Naive B cell (primary cell): ENCODE measurements around the gene DNM3. TPM values are rescaled to one million over a fixed set of nuclear protein-coding genes. Genes with fewer than 3 reads are reported as not detected.
"Not testable (repeated sequence)": the region's sequence is repeated elsewhere in the genome, so short reads cannot be mapped to it uniquely, and the experiment has no call there.

ENCODE experiments used
- ATAC-seq, 2 donors: fragments of 150-1000 bp; cut with Tn5 transposase; 2 replicates each; pipeline ENCODE4 v1.10.0; 2021; ENCODE audit warnings: low read depth in 2 of 2, mild to moderate bottlenecking in 2 of 2, moderate library complexity in 2 of 2
- DNase-seq: peaks from one replicate; pipeline ENCODE4 v3.0.0; 2022
- H3K27ac Mint-ChIP-seq, 6 donors: one replicate each; pipeline ENCODE4 v1.8.0; 2020 to 2022; ENCODE audit warnings: mild to moderate bottlenecking in 6 of 6, mixed read lengths in 6 of 6, moderate library complexity in 5 of 6, inconsistent platforms in 2 of 6
- H3K27me3 Mint-ChIP-seq, 3 donors: one replicate each; pipeline ENCODE4 v1.8.0; 2021 to 2022; ENCODE audit warnings: mixed read lengths in 3 of 3, mild to moderate bottlenecking in 1 of 3
- H3K36me3 Mint-ChIP-seq, 2 donors: one replicate each; pipeline ENCODE4 v1.8.0; 2020 to 2022; ENCODE audit warnings: mixed read lengths in 2 of 2, inconsistent platforms in 1 of 2, mild to moderate bottlenecking in 1 of 2
- H3K4me1 Mint-ChIP-seq, 3 donors: one replicate each; pipeline ENCODE4 v1.8.0; 2020 to 2022; ENCODE audit warnings: mixed read lengths in 3 of 3, inconsistent platforms in 1 of 3, mild to moderate bottlenecking in 1 of 3, moderate library complexity in 1 of 3
- H3K4me3 Mint-ChIP-seq, 8 donors: one replicate each; pipeline ENCODE4 v1.8.0; 2020 to 2022; ENCODE audit warnings: mild to moderate bottlenecking in 8 of 8, mixed read lengths in 8 of 8, moderate library complexity in 8 of 8, inconsistent platforms in 2 of 8
- H3K9me3 Mint-ChIP-seq, 7 donors: one replicate each; pipeline ENCODE4 v1.8.0; 2020 to 2022; ENCODE audit warnings: mixed read lengths in 7 of 7, mild to moderate bottlenecking in 5 of 7, inconsistent platforms in 2 of 7, moderate library complexity in 1 of 7
- polyA plus RNA-seq, 6 donors: library from polyadenylated mRNA; unstranded; fragments of 300-500 nt; fragmentation: Illumina TruSeq; gene quantifications; one replicate each; pipeline ENCODE4 v1.2.3, GENCODE V29; 2021; ENCODE audit warnings: low read depth in 6 of 6

DNM3 gene
- polyA plus RNA-seq, 6 donors from 2014 or later = 0.32 to 6.6 (median 0.57) TPM

DNA sequence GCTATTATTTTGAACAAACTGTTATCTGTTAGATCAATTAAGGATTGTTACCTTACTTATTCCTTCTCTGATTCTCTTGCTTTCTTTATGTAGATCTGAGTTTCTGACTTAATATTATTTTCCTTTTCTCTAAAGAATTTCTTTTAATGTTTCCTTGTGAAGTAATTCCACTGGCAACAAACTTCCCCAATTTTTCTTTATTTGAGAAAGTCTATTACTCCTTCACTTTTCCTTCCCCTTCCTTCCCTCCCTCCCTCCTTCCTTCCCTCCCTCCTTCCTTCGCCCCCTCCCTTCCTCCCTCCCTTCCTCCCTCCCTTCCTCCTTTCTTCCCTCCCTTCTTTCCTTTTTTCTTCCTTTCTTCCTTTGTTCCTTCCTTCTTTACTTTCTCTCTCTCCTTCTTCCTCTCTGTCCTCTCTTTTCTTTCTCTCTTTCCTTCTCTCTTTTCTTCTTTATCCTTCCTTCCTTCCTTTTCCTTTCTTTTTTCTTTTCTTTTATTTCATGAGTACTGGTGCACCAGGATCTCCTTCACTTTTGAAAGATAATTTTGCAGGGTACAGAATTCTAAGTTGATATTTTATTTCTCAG lies 177.5 kb downstream of the DNM3 start:
- ATAC-seq (no peak), DNase-seq (no peak)
- H3K27me3 Mint-ChIP-seq = peaks cover 25 to 41% (median 37%) of the 10 kb centered on the region in 3 donors
- H3K4me1 Mint-ChIP-seq = no peaks in the 10 kb centered on the region
- H3K4me3 Mint-ChIP-seq = no peak overlapping the region
- peaks cover 0 to 5% (median 3%) of the 10 kb centered on the region in 7 donors for H3K9me3 Mint-ChIP-seq
- H3K27ac Mint-ChIP-seq = no peak overlapping the region
- H3K36me3 Mint-ChIP-seq = peaks cover 0 to 7% of the 10 kb centered on the region in 2 donors

DNA sequence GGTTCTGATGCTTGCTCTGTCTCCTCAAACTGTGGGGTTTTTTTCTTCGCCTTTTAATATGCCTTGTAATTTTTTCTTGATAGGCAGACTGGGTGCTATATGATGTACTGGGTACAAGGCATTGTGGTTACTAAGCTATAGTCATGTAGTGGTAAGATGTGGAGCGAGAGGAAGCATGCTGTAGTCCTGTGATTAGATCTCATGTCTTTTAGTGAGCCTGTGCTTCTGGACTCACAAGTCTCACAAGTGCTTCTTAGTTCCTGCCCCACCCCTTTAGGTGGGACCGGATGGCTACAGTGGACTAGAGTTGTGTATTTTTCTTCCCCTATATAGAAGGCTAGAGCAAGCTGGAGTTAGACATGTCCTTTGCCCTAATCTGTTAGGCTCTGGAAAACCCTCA lies 178.7 kb downstream of the DNM3 start:
- peaks cover 19 to 45% (median 32%) of the 10 kb centered on the region in 3 donors for H3K27me3 Mint-ChIP-seq

DNA sequence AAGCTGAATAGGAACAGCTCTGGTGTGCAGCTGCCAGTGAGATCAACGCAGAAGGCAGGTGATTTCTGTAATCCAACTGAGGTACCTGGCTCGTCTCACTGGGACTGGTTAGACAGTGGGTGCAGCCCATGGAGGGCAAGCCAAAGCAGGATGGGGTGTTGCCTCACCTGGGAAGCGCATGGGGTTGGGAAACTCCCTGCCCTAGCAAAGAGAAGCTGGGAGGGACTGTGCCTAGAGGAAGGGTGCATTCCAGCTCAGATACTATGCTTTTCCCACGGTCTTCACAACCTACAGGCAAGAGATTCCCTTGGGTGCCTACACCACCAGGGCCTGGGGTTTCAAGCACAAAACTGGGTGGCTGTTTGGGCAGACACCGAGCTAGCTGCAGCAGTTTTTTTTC lies 183.2 kb downstream of the DNM3 start:
- peaks cover 0 to 4% of the 10 kb centered on the region in 2 donors for H3K36me3 Mint-ChIP-seq
- H3K27me3 Mint-ChIP-seq = peaks cover 12 to 36% (median 34%) of the 10 kb centered on the region in 3 donors
- no peak overlapping the region for H3K4me3 Mint-ChIP-seq
- peaks cover 0 to 1% (median 0%) of the 10 kb centered on the region in 7 donors for H3K9me3 Mint-ChIP-seq
- DNase-seq (no peak), ATAC-seq (no peak)
- H3K4me1 Mint-ChIP-seq = no peaks in the 10 kb centered on the region
- H3K27ac Mint-ChIP-seq = no peak overlapping the region

More for the DNA sequence above, 178.7 kb downstream of the DNM3 start:
- H3K9me3 Mint-ChIP-seq = peaks cover 0 to 5% (median 1%) of the 10 kb centered on the region in 7 donors
- DNase-seq = no peak
- ATAC-seq = no peak
- H3K36me3 Mint-ChIP-seq = peaks cover 0 to 7% of the 10 kb centered on the region in 2 donors
- H3K27ac Mint-ChIP-seq = no peak overlapping the region
- H3K4me3 Mint-ChIP-seq = no peak overlapping the region
- H3K4me1 Mint-ChIP-seq = no peaks in the 10 kb centered on the region

DNA sequence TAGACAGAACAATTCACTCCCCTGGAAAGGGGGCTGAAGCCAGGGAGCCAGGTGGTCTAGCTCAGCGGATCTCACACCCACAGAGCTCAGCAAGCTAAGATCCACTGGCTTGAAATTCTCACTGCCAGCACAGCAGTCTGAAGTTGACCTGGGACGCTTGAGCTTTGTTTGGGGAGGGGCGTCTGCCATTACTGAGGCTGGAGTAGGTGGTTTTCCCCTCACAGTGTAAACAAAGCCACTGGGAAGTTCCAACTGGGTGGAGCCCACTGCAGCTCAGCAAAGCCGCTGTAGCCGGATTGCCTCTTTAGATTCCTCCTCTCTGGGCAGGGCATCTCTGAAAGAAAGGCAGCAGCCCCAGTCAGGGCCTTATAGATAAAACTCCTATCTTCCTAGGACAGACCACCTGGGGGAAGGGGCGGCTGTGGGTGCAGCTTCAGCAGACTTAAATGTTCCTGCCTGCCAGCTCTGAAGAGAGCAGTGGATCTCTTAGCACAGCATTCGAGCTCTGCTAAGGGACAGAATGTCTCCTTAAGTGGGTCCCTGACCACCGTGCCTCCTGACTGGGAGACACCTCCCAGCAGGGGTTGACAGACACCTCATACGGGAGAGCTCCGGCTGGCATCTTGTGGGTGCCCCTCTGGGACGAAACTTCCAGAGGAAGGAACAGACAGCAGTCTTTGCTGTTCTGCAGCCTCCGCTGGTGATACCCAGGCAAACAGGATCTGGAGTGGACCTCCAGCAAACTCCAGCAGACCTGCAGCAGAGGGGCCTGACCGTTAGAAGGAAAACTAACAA lies 183.8 kb downstream of the DNM3 start:
- H3K4me1 Mint-ChIP-seq, H3K27ac Mint-ChIP-seq, H3K4me3 Mint-ChIP-seq, DNase-seq, H3K36me3 Mint-ChIP-seq, H3K9me3 Mint-ChIP-seq, ATAC-seq: not testable (repeated sequence)
- peaks cover 8 to 31% (median 28%) of the 10 kb centered on the region in 3 donors for H3K27me3 Mint-ChIP-seq

DNA sequence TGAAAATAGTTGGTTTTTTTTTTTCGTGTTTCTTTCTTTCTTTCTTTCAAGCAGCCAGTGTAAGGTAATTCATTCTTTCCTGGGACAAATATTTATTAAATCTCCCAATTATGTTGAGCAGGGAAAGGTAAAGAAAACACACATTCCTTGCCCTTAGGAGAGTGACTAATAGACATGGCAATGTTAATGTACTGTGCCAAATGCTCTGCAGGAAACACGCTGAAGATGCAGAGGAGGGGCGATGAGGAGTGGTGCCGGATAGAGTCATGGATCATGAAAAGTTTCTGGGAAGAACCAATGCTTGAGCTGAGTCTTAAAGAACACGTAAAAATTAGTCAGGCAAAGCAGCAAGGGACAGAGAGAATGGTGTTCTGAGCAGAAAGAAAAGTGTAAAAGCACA lies 199.2 kb downstream of the DNM3 start:
- H3K4me1 Mint-ChIP-seq = no peaks in the 10 kb centered on the region
- peaks cover 0 to 4% (median 3%) of the 10 kb centered on the region in 7 donors for H3K9me3 Mint-ChIP-seq
- DNase-seq (no peak), ATAC-seq (no peak)
- peak overlapping the region in 1 of 6 donors; percentile 6 for H3K27ac Mint-ChIP-seq
- no peaks in the 10 kb centered on the region for H3K27me3 Mint-ChIP-seq
- peaks cover 9 to 15% of the 10 kb centered on the region in 2 donors for H3K36me3 Mint-ChIP-seq
- H3K4me3 Mint-ChIP-seq = no peak overlapping the region

DNA sequence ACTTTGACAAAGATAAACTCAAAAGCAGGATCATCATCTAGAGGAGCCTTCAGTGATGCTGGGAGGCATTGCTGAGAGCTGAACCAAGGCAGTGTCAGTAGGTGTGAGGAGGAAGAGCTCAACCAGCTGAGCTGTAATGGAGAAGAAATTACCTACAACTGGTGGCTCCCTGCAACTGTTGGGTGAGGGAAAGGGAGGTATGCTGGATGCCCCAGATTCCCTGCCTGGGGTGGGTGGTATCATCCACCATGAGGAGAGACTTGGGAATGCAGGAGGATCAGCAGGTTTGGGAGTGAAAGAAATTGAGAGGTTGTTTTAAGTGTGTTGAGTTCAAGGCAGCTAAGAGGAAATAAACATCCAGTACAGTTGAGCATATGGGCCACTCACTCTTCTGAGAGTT lies 199.8 kb downstream of the DNM3 start:
- peaks cover 9 to 15% of the 10 kb centered on the region in 2 donors for H3K36me3 Mint-ChIP-seq
- no peak overlapping the region for H3K27ac Mint-ChIP-seq
- no peak for ATAC-seq

DNA sequence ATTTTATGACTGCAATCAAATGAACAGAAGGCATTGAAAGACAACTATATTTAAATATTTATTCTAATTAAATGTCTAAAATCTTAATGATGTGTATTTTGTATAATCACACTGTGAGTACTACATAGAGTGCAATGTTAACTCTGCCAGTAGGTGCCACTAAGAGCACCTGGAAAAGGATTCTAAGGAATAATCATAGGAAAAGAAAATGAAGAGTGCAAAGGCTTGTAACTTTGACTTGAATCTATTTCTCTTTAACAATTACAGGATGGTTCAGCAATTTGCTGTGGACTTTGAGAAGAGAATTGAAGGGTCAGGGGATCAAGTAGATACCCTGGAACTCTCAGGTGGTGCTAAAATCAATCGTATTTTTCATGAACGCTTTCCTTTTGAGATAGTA lies 200.4 kb downstream of the DNM3 start:
- Mint-ChIP-seq H3K4me3 (no peak overlapping the region), H3K36me3 (peaks cover 9 to 15% of the 10 kb centered on the region in 2 donors), H3K4me1 (no peaks in the 10 kb centered on the region), H3K27ac (no peak overlapping the region), H3K9me3 (peaks cover 0 to 5% (median 3%) of the 10 kb centered on the region in 7 donors), H3K27me3 (no peaks in the 10 kb centered on the region)
- no peak for ATAC-seq
- no peak for DNase-seq

More for the DNA sequence above, 199.8 kb downstream of the DNM3 start:
- Mint-ChIP-seq H3K4me3 (no peak overlapping the region), H3K27me3 (no peaks in the 10 kb centered on the region), H3K9me3 (peaks cover 0 to 5% (median 3%) of the 10 kb centered on the region in 7 donors), H3K4me1 (no peaks in the 10 kb centered on the region)
- no peak for DNase-seq

DNA sequence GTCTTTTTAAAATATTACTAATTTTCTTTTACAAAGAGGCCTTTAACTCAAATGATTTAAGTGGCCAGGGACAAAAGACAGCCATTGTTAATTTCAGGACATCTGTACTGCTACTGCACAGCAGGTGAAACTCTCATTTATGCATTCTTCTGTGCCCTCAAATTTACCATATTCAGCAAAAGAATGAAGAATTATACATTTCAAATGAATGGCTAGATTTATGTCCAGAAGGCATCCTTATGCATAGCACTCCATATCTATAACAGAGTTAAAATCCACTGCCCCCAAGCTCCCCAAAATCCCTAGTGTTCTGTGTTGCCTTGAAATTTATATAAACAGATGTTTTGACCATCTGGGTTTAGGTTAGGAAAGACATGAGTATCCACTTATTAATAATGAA lies 202.6 kb downstream of the DNM3 start:
- peaks cover 8 to 15% of the 10 kb centered on the region in 2 donors for H3K36me3 Mint-ChIP-seq
- no peaks in the 10 kb centered on the region for H3K27me3 Mint-ChIP-seq
- ATAC-seq = no peak
- no peaks in the 10 kb centered on the region for H3K4me1 Mint-ChIP-seq
- no peak overlapping the region for H3K4me3 Mint-ChIP-seq
- H3K27ac Mint-ChIP-seq = no peak overlapping the region
- DNase-seq = no peak
- H3K9me3 Mint-ChIP-seq = peaks cover 0 to 5% (median 3%) of the 10 kb centered on the region in 7 donors

DNA sequence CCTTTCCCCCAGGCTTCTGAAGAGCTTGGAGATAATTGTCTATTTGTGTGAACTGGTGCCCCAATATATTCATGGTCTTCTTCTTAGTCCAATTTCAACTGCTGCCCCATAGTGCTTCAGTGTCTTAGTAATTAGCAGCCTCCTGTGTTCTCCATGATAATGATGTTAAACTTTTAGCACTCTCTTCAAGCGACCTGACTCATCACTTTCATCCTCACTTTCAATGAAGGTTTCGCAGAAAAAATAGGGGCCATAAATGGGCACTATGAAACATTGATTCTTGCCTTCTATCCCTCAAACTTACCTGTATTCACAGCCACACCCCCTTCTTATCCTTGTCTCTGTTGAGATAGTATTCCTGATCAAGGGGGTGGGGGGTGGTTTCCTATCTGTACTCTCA lies 210.6 kb downstream of the DNM3 start:
- Mint-ChIP-seq H3K4me1 (no peaks in the 10 kb centered on the region), H3K27me3 (no peaks in the 10 kb centered on the region), H3K9me3 (no peaks in the 10 kb centered on the region), H3K36me3 (no peaks in the 10 kb centered on the region), H3K4me3 (no peak overlapping the region), H3K27ac (no peak overlapping the region)
- no peak for ATAC-seq
- DNase-seq = no peak

DNA sequence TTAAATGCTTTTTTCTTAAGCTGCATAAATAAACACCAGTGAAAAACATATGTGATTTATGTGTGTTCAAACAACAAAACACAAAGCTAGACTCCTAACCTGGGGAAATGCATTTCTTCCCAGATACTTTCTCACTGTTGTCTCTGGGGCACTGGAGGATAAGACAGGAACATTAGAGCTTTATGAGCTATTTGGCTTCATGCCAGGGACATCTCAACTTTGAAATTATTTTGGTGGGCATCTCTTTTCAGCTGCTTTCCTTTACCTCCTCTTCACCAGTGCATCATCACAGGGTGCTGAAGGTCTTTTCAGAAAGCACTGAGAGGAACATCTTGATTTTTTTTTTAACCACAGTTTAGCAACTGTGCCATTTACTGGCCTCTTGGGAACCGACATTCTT lies 212.9 kb downstream of the DNM3 start:
- Mint-ChIP-seq H3K4me1 (no peaks in the 10 kb centered on the region), H3K36me3 (no peaks in the 10 kb centered on the region), H3K27me3 (no peaks in the 10 kb centered on the region), H3K4me3 (no peak overlapping the region), H3K9me3 (peaks cover 0 to 2% (median 0%) of the 10 kb centered on the region in 7 donors), H3K27ac (no peak overlapping the region)
- ATAC-seq (no peak), DNase-seq (no peak)

DNA sequence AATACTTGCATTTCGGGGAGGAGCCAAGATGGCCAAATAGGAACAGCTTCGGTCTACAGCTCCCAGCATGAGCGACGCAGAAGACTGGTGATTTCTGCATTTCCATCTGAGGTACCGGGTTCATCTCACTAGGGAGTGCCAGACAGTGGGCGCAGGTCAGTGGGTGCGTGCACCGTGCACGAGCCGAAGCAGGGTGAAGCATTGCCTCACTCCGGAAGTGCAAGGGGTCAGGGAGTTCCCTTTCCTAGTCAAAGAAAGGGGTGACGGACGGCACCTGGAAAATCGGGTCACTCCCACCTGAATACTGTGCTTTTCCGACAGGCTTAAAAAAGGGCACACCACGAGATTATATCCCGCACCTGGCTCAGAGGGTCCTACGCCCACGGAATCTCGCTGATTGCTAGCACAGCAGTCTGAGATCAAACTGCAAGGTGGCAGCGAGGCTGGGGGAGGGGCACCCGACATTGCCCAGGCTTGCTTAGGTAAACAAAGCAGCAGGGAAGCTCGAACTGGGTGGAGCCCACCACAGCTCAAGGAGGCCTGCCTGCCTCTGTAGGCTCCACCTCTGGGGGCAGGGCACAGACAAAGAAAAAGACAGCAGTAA lies 214.6 kb downstream of the DNM3 start:
- H3K27me3 Mint-ChIP-seq, ATAC-seq, H3K36me3 Mint-ChIP-seq, H3K4me1 Mint-ChIP-seq, H3K9me3 Mint-ChIP-seq, H3K4me3 Mint-ChIP-seq, DNase-seq, H3K27ac Mint-ChIP-seq: not testable (repeated sequence)

DNA sequence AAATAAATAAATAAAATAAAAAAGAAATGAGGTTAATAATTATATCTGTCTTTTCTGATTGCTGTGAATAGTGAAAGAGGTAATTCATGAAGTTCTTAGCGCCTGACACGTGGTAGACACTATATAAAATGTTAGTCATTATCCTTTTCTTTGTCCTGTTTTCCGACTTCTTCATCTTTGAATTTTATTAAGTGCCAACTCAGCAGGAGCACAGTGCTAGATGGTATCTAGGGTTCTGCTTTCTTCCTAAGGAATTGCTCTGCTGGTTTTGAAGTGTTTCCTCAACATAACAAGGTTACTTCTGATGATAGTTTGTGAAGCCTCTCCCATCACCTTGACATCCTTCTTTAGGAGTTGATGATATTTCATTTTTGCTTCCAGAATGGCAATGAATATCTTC lies 227.0 kb downstream of the DNM3 start:
- Mint-ChIP-seq H3K27ac (peak overlapping the region in 1 of 6 donors; percentile 3), H3K27me3 (no peaks in the 10 kb centered on the region), H3K9me3 (no peaks in the 10 kb centered on the region), H3K4me3 (no peak overlapping the region), H3K36me3 (no peaks in the 10 kb centered on the region), H3K4me1 (peaks cover 0 to 4% (median 0%) of the 10 kb centered on the region in 3 donors)
- ATAC-seq (no peak), DNase-seq (no peak)

DNA sequence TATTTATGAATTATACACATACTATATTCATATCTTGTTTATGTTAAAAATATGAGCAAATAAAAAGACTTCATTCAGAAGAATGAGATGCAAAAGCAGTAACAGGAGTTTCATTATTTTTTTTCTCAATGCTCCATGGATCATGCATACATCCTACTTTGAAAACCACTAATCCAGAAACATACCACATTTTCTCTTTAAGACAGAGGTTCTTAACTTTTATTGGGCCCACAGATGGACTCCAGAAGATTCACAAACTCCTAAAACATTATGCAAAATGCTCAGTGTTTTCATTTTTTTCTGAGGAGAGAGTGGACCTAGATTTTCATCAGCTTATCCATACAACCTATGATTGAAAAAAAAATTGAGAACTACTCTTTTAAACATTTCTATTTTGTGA lies 227.8 kb downstream of the DNM3 start:
- Mint-ChIP-seq H3K27me3 (no peaks in the 10 kb centered on the region), H3K27ac (no peak overlapping the region), H3K4me1 (peaks cover 0 to 4% (median 0%) of the 10 kb centered on the region in 3 donors), H3K36me3 (no peaks in the 10 kb centered on the region), H3K4me3 (no peak overlapping the region), H3K9me3 (peaks cover 0 to 2% (median 0%) of the 10 kb centered on the region in 7 donors)
- ATAC-seq (no peak), DNase-seq (no peak)

DNA sequence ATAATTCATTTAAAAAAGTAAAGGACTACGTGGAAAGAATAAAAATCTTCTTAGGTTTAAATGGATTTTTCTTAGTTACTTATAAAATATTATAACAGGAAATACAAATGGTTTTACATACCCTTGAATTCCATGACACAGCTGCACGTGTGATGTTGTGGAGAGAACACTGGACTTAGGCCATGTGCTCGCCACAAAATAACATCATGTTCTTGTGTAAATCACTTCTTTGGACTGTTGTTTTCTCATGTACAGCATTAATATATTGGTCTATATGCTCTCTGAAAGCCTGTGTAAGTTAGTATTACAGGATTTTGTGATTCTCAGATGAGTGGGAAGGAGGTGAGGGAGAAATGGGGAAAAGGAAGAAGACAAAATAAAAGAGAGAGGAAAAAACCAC lies 228.2 kb downstream of the DNM3 start:
- Mint-ChIP-seq H3K27me3 (no peaks in the 10 kb centered on the region), H3K4me1 (peaks cover 0 to 4% (median 0%) of the 10 kb centered on the region in 3 donors), H3K36me3 (no peaks in the 10 kb centered on the region), H3K27ac (peak overlapping the region in 1 of 6 donors; percentile 7), H3K4me3 (no peak overlapping the region), H3K9me3 (peaks cover 0 to 3% (median 0%) of the 10 kb centered on the region in 7 donors)
- no peak for DNase-seq
- no peak for ATAC-seq
